Measurements from ENCODE around the gene KRTAP4-12. TPM values are rescaled to one million over a fixed set of nuclear protein-coding genes. Genes with fewer than 3 reads are reported as not detected.
"Not testable (repeated sequence)": the region's sequence is repeated elsewhere in the genome, so short reads cannot be mapped to it uniquely, and the experiment has no call there.

Gene KRTAP4-12
- total RNA-seq, 1 experiment from 2014 or later = not detected

- no peak for DNase-seq (ENCODE audit: unreplicated experiment)
- no peaks in the 10 kb centered on the region for H3K9me3 Mint-ChIP-seq (ENCODE audit: unreplicated experiment)
- peaks cover 13% of the 10 kb centered on the region for H3K27me3 Mint-ChIP-seq (ENCODE audit: insufficient read depth, unreplicated experiment)
- ChIA-PET CTCF (no interaction called here), POLR2A (no interaction called here)
- no peaks in the 10 kb centered on the region for H3K36me3 Mint-ChIP-seq (ENCODE audit: insufficient read depth, unreplicated experiment)
- BruUV-seq (replicated peaks) = no TSS peak
- no peak for TF ChIP-seq CTCF (IDR thresholded peaks at IDR 0.05; ENCODE audit: unreplicated experiment)
- intact Hi-C loops (cut with micrococcal nuclease) = no loop called here
- H3K4me3 Mint-ChIP-seq (ENCODE audit: unreplicated experiment) = no peak overlapping the region
- no peak overlapping the region for H3K27ac Mint-ChIP-seq (ENCODE audit: low read depth, unreplicated experiment)
- peaks cover 5% of the 10 kb centered on the region for H3K4me1 Mint-ChIP-seq (ENCODE audit: insufficient read depth, unreplicated experiment)
These were observed 7.7 kb downstream of the KRTAP4-12 start for GRCh38 chr17:41116297-41116696.

DNA sequence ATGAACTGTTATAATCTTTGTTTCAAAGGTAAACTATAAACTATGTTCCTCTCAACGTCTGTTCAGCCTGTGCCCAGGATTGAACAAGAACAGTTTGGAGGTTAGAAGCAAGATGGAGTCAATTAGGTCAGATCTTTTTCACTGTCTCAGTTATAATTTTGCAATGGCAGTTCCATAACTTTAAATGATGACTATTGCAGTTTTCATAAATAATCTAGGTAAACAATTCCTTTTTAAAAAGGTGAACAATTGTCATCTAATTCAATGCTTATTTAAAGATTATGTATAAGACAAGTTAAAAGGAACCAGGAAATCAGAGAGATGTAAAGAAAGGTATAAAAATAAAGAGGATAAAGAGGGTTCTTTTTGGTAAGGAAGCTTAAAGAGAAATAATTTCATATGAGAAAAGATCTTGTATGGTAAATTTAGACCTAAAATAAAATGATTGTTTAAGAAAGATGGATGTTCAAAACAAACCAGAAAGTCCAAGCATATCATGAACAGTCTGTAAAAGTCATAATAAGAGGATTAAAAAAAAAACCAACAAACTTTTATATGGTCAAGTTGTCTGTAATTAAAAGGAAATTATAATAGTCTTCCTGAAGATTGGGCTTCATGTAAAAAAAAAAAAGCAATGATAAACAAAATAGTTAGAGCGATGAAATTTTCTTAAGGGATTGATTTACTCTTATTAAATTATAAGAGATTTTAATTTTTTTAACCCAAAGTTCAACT is 12.7 kb downstream of the KRTAP4-12 start:
- intact Hi-C loops (cut with micrococcal nuclease) = no loop called here
- no TSS peak for BruUV-seq (replicated peaks)
- ChIA-PET POLR2A (interaction anchor here (0.8 kb wide), 1 partner anchor 48 kb away, joined by 3 read pairs; no protein-coding TSS in a partner anchor), CTCF (no interaction called here)
- no peaks in the 10 kb centered on the region for H3K9me3 Mint-ChIP-seq (ENCODE audit: unreplicated experiment)
- DNase-seq (ENCODE audit: unreplicated experiment) = no peak
- TF ChIP-seq CTCF (IDR thresholded peaks at IDR 0.05; ENCODE audit: unreplicated experiment) = no peak
- no peaks in the 10 kb centered on the region for H3K4me1 Mint-ChIP-seq (ENCODE audit: insufficient read depth, unreplicated experiment)
- H3K4me3 Mint-ChIP-seq (ENCODE audit: unreplicated experiment) = no peak overlapping the region
- H3K36me3 Mint-ChIP-seq (ENCODE audit: insufficient read depth, unreplicated experiment) = no peaks in the 10 kb centered on the region
- no peak overlapping the region for H3K27ac Mint-ChIP-seq (ENCODE audit: low read depth, unreplicated experiment)
- H3K27me3 Mint-ChIP-seq (ENCODE audit: insufficient read depth, unreplicated experiment) = no peaks in the 10 kb centered on the region

GRCh38 chr17:41108728-41109386 is 15.1 kb downstream of the KRTAP4-12 start:
- H3K27me3 Mint-ChIP-seq (ENCODE audit: insufficient read depth, unreplicated experiment); intact Hi-C loops (cut with micrococcal nuclease); H3K27ac Mint-ChIP-seq (ENCODE audit: low read depth, unreplicated experiment); BruUV-seq (replicated peaks); POLR2A ChIA-PET; H3K36me3 Mint-ChIP-seq (ENCODE audit: insufficient read depth, unreplicated experiment); H3K9me3 Mint-ChIP-seq (ENCODE audit: unreplicated experiment); H3K4me1 Mint-ChIP-seq (ENCODE audit: insufficient read depth, unreplicated experiment); CTCF ChIA-PET; H3K4me3 Mint-ChIP-seq (ENCODE audit: unreplicated experiment); DNase-seq (ENCODE audit: unreplicated experiment): not testable (repeated sequence)

DNA sequence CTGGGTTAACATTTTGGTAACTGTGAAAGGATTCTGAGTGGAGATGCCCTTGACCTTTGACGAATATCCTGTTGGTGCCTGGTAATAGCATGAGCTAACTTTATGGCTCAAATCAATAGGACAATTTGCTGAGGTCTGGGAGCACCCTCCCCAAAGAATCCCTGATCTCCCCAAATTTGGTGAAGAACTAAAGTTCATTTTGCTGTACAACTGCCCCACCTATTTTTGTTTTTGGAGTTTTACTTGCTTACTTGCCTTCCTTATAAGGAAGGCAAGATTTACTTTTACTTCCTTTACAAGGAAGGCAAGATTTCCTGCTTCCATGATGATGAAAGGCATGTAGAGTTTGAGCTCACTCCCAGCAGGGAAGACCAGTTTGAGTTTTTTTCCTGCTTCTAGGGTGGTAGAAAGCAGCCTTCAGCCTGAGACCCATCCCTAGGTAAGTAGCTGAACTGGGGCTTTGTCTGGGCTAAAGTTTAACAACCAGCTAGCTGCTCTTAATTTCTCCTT is 16.0 kb downstream of the KRTAP4-12 start:
- Mint-ChIP-seq H3K27me3 (ENCODE audit: insufficient read depth, unreplicated experiment) (no peaks in the 10 kb centered on the region), H3K36me3 (ENCODE audit: insufficient read depth, unreplicated experiment) (no peaks in the 10 kb centered on the region), H3K4me1 (ENCODE audit: insufficient read depth, unreplicated experiment) (no peaks in the 10 kb centered on the region), H3K9me3 (ENCODE audit: unreplicated experiment) (no peaks in the 10 kb centered on the region), H3K4me3 (ENCODE audit: unreplicated experiment) (no peak overlapping the region), H3K27ac (ENCODE audit: low read depth, unreplicated experiment) (no peak overlapping the region)
- ChIA-PET CTCF (no interaction called here), POLR2A (no interaction called here)
- no peak for TF ChIP-seq CTCF (IDR thresholded peaks at IDR 0.05; ENCODE audit: unreplicated experiment)
- no TSS peak for BruUV-seq (replicated peaks)
- DNase-seq (ENCODE audit: unreplicated experiment) = no peak
- intact Hi-C loops (cut with micrococcal nuclease) = no loop called here

- H3K36me3 Mint-ChIP-seq (ENCODE audit: insufficient read depth, unreplicated experiment); DNase-seq (ENCODE audit: unreplicated experiment); H3K4me3 Mint-ChIP-seq (ENCODE audit: unreplicated experiment); H3K4me1 Mint-ChIP-seq (ENCODE audit: insufficient read depth, unreplicated experiment); H3K27me3 Mint-ChIP-seq (ENCODE audit: insufficient read depth, unreplicated experiment); POLR2A ChIA-PET; BruUV-seq (replicated peaks); H3K27ac Mint-ChIP-seq (ENCODE audit: low read depth, unreplicated experiment); H3K9me3 Mint-ChIP-seq (ENCODE audit: unreplicated experiment); intact Hi-C loops (cut with micrococcal nuclease); CTCF ChIA-PET: not testable (repeated sequence)
These were observed 18.6 kb downstream of the KRTAP4-12 start, which contains the start of gene KRTAP4-9 for GRCh38 chr17:41105347-41105746. KRTAP4-9 (plus strand) TSS chr17:41105389; CDS start chr17:41105389, 0 bp downstream.

GRCh38 chr17:41104386-41105038 is 19.5 kb downstream of the KRTAP4-12 start:
- H3K9me3 Mint-ChIP-seq (ENCODE audit: unreplicated experiment); H3K36me3 Mint-ChIP-seq (ENCODE audit: insufficient read depth, unreplicated experiment); DNase-seq (ENCODE audit: unreplicated experiment); H3K4me1 Mint-ChIP-seq (ENCODE audit: insufficient read depth, unreplicated experiment); H3K27ac Mint-ChIP-seq (ENCODE audit: low read depth, unreplicated experiment); CTCF ChIA-PET; POLR2A ChIA-PET; H3K27me3 Mint-ChIP-seq (ENCODE audit: insufficient read depth, unreplicated experiment); H3K4me3 Mint-ChIP-seq (ENCODE audit: unreplicated experiment); BruUV-seq (replicated peaks); intact Hi-C loops (cut with micrococcal nuclease): not testable (repeated sequence)
